ENCODE data around the gene ANKDD1B.

DNA sequence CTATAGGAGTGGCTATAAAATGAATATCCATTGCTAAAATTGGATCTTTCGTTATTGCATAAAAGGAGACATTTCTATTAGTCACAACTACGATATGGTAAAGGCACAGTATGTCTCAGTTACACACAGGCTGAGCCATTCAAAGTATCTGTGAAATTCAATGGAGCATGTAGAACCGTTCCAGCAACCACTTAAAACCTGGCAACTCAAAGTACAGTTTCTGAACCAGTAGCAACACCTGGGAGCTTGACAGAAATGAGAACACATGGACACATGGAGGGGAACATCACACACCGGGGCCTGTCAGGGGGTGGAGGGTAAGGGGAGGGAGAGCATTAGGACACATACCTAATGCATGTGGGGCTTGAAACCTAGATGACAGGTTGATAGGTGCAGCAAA, 90.6 kb downstream of the ANKDD1B start:
- TF ChIP-seq, protein P1, sequence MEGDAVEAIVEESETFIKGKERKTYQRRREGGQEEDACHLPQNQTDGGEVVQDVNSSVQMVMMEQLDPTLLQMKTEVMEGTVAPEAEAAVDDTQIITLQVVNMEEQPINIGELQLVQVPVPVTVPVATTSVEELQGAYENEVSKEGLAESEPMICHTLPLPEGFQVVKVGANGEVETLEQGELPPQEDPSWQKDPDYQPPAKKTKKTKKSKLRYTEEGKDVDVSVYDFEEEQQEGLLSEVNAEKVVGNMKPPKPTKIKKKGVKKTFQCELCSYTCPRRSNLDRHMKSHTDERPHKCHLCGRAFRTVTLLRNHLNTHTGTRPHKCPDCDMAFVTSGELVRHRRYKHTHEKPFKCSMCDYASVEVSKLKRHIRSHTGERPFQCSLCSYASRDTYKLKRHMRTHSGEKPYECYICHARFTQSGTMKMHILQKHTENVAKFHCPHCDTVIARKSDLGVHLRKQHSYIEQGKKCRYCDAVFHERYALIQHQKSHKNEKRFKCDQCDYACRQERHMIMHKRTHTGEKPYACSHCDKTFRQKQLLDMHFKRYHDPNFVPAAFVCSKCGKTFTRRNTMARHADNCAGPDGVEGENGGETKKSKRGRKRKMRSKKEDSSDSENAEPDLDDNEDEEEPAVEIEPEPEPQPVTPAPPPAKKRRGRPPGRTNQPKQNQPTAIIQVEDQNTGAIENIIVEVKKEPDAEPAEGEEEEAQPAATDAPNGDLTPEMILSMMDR (IDR thresholded peaks at IDR 0.05; ENCODE audit: low read depth, low read length) = no peak
- TF ChIP-seq, protein P2, sequence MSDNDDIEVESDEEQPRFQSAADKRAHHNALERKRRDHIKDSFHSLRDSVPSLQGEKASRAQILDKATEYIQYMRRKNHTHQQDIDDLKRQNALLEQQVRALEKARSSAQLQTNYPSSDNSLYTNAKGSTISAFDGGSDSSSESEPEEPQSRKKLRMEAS (IDR thresholded peaks at IDR 0.05; ENCODE audit: low read depth, low read length) = no peak
- TF ChIP-seq POLR2A (IDR thresholded peaks at IDR 0.05; ENCODE audit: extremely low read depth, insufficient read length) = no peak

Data from NB4 (cell line).